GM19193 (cell line): ENCODE data around the gene ASB10.

Experiments used
- POLR2A ChIP-seq: IDR thresholded peaks from 4 replicates; pipeline ENCODE4 v1.6.1; 2011; ENCODE audit not compliant: insufficient read depth, insufficient read length; ENCODE audit errors: extremely low read depth

ASB10 gene

GRCh38 chr7:151218170-151218569 lies 31.1 kb upstream of the ASB10 start:
- TF ChIP-seq POLR2A, result no peak

GRCh38 chr7:151215396-151215795 lies 28.3 kb upstream of the ASB10 start:
- TF ChIP-seq POLR2A, result no peak

- TF ChIP-seq POLR2A, result no peak
These were observed 26.8 kb upstream of the ASB10 start for GRCh38 chr7:151213826-151214225.

- no peak for TF ChIP-seq POLR2A
These were observed 25.6 kb upstream of the ASB10 start for GRCh38 chr7:151212626-151213025.

- no peak for TF ChIP-seq POLR2A
These were observed 24.2 kb upstream of the ASB10 start for GRCh38 chr7:151211155-151211772.

GRCh38 chr7:151210087-151210854 lies 23.2 kb upstream of the ASB10 start, which contains the start of gene H2BK1:
TSS of gene H2BK1 (minus strand) at chr7:151210488. CDS start at chr7:151210318, 170 bp downstream.
- no peak for TF ChIP-seq POLR2A

- no peak for TF ChIP-seq POLR2A
These were observed 22.5 kb upstream of the ASB10 start for GRCh38 chr7:151209588-151209987.

- no peak for TF ChIP-seq POLR2A
These were observed 21.3 kb upstream of the ASB10 start for GRCh38 chr7:151208253-151208862.

GRCh38 chr7:151207804-151208203 lies 20.8 kb upstream of the ASB10 start:
- no peak for TF ChIP-seq POLR2A

- no peak for TF ChIP-seq POLR2A
These were observed 20.3 kb upstream of the ASB10 start for GRCh38 chr7:151207315-151207714.

GRCh38 chr7:151206914-151207313 lies 19.9 kb upstream of the ASB10 start:
- no peak for TF ChIP-seq POLR2A

GRCh38 chr7:151205730-151206129 lies 18.7 kb upstream of the ASB10 start:
- TF ChIP-seq POLR2A, result no peak

GRCh38 chr7:151204383-151205032 lies 17.5 kb upstream of the ASB10 start:
- no peak for TF ChIP-seq POLR2A

GRCh38 chr7:151202836-151203235 lies 15.8 kb upstream of the ASB10 start:
- TF ChIP-seq POLR2A, result no peak

- no peak for TF ChIP-seq POLR2A
These were observed 14.7 kb upstream of the ASB10 start for GRCh38 chr7:151201751-151202150.
